Mesendoderm (in vitro differentiated cells): ENCODE measurements around the gene PLK5.

Experiments used
- DNase-seq: peaks from one replicate; pipeline ENCODE4 v3.0.0; 2013
- H2AK5ac ChIP-seq: 2 replicates; pipeline ENCODE4 v1.6.1; 2013; ENCODE audit warnings: low read length, inconsistent platforms
- H2BK120ac ChIP-seq: 2 replicates; pipeline ENCODE4 v1.6.1; 2013; ENCODE audit warnings: low read depth, mild to moderate bottlenecking, low read length, moderate library complexity, mixed read lengths
- H2BK15ac ChIP-seq: replicated peaks from 2 replicates; pipeline ENCODE4 v1.6.1; 2013; ENCODE audit warnings: low read depth, mild to moderate bottlenecking, moderate library complexity
- H2BK5ac ChIP-seq: 2 replicates; pipeline ENCODE4 v1.6.1; 2013; ENCODE audit warnings: low read length, inconsistent platforms
- H3K18ac ChIP-seq: 2 replicates; pipeline ENCODE4 v1.6.1; 2013; ENCODE audit warnings: mild to moderate bottlenecking, low read length, mixed read lengths
- H3K23ac ChIP-seq: one replicate; pipeline ENCODE4 v1.6.1; 2013; ENCODE audit warnings: low read length
- H3K27ac ChIP-seq: 2 replicates; pipeline ENCODE4 v1.5.1; 2013; ENCODE audit warnings: low read depth, mild to moderate bottlenecking, inconsistent platforms, low read length, moderate library complexity
- H3K27me3 ChIP-seq: 2 replicates; pipeline ENCODE4 v1.6.1; 2013; ENCODE audit warnings: low read length, control low read depth, mild to moderate bottlenecking, inconsistent platforms; ENCODE audit not compliant: insufficient read depth, poor library complexity
- H3K36me3 ChIP-seq: 2 replicates; pipeline ENCODE4 v1.6.1; 2013; ENCODE audit warnings: low read length, inconsistent platforms; ENCODE audit not compliant: control insufficient read depth, insufficient read depth
- H3K4ac ChIP-seq: one replicate; pipeline ENCODE4 v1.6.1; 2013; ENCODE audit warnings: low read depth, mild to moderate bottlenecking, low read length, moderate library complexity
- H3K4me1 ChIP-seq: 2 replicates; pipeline ENCODE4 v1.6.1; 2013; ENCODE audit warnings: low read depth, low read length, inconsistent platforms; ENCODE audit not compliant: control insufficient read depth
- H3K4me2 ChIP-seq: 2 replicates; pipeline ENCODE4 v1.6.1; 2013; ENCODE audit warnings: low read length
- H3K4me3 ChIP-seq: 2 replicates; pipeline ENCODE4 v1.5.1; 2013; ENCODE audit warnings: mild to moderate bottlenecking, low read length
- H3K56ac ChIP-seq: one replicate; pipeline ENCODE4 v1.6.1; 2013; ENCODE audit warnings: low read length
- H3K79me1 ChIP-seq: 2 replicates; pipeline ENCODE4 v1.6.1; 2013; ENCODE audit warnings: low read length, inconsistent platforms
- H3K79me2 ChIP-seq: 2 replicates; pipeline ENCODE4 v1.6.1; 2013; ENCODE audit warnings: mild to moderate bottlenecking, low read length; ENCODE audit not compliant: control insufficient read depth, insufficient read depth
- H3K9ac ChIP-seq: 2 replicates; pipeline ENCODE4 v1.6.1; 2013; ENCODE audit warnings: low read length, inconsistent platforms
- H4K5ac ChIP-seq: one replicate; pipeline ENCODE4 v1.6.1; 2013; ENCODE audit warnings: low read length
- H4K8ac ChIP-seq: one replicate; pipeline ENCODE4 v1.6.1; 2013; ENCODE audit warnings: low read depth, mild to moderate bottlenecking, control low read depth, low read length, moderate library complexity
- WGBS: extraction: QIAGEN DNeasy Blood & Tissue Kit; methylation state at CpG from one replicate; pipeline ENCODE4 v1.1.7; 2013; ENCODE audit warnings: low lambda C conversion rate, missing lambda C conversion rate; ENCODE audit not compliant: insufficient coverage; ENCODE audit errors: extremely low coverage; 5-methylcytosine and 5-hydroxymethylcytosine counted together

PLK5 gene

DNA sequence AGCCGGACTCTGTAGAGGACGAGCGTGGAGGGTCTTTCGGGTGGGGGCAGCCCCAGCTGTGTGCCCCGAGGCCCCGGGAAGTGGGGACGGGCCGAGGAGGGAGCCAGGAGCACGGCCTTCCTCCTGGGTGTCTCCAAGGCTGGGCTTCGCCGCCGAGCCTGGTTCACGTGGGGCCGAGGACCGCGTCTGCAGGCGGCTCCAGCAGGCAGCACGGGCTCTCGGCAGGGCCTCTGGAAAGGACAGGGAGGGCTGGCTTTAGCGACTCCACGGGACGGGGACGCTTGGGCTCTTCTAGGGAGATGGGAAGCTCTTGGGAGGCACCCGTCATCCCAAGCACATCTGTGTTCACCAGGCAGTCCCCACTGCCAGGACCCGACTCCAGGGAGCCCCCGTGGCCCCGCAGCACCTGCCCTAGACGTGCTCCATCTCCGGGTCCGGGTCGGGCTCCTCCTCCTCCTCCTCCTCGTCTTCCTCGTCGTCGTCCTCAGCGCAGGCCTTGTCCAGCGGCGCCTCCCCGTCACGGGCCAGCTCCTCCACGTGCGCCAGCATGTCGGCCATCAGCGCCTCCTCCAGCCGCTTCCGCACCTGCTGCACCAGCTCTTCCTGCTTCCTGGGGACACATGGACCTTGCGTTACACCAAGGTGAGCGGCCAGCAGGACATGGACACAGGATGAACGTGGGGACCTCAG lies 54.2 kb downstream of the PLK5 start:
- no peak overlapping the region for H2BK5ac ChIP-seq
- no peak for DNase-seq
- H2AK5ac ChIP-seq: no peak overlapping the region
- H3K9ac ChIP-seq: no peak overlapping the region
- no peak overlapping the region for H3K27ac ChIP-seq
- no peak overlapping the region for H3K18ac ChIP-seq
- no peak overlapping the region for H4K5ac ChIP-seq
- H3K79me1 ChIP-seq: no peaks in the 10 kb centered on the region
- H3K4me2 ChIP-seq: no peak overlapping the region
- no peak overlapping the region for H3K56ac ChIP-seq
- WGBS: no CpG with 5 or more reads among the region's 49 CpGs
- H3K36me3 ChIP-seq: peaks cover 7% of the 10 kb centered on the region
- H3K79me2 ChIP-seq: no peaks in the 10 kb centered on the region
- H2BK120ac ChIP-seq: no peak overlapping the region
- H3K4me1 ChIP-seq: no peaks in the 10 kb centered on the region
- no peak overlapping the region for H3K4ac ChIP-seq
- H3K27me3 ChIP-seq: no peaks in the 10 kb centered on the region
- no peak overlapping the region for H2BK15ac ChIP-seq
- no peak overlapping the region for H3K23ac ChIP-seq
- no peak overlapping the region for H4K8ac ChIP-seq
- no peak overlapping the region for H3K4me3 ChIP-seq

DNA sequence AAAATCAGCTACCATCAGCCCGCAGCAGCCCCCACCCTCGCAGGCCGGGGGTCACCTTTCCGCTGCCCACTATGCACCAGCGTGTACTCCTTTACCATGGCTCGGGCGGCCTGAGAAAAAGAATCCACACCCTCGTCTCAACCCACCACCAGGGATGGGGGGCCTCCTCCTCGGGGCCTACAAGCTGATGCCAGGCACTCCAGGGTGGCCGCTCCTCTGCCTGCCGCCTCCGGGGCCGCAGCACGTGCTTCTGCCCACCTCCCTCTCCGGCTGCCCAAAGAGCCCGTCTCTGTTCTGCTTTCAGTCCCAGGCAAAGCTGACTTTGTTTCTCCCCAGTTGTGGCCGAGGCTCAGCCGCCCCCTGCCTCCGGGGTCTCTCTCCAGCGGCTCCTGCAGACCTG lies 55.3 kb downstream of the PLK5 start:
- H3K4me3 ChIP-seq: no peak overlapping the region
- no peak overlapping the region for H2BK5ac ChIP-seq
- H3K18ac ChIP-seq: no peak overlapping the region
- no peak for DNase-seq
- no peak overlapping the region for H3K23ac ChIP-seq
- H3K79me2 ChIP-seq: no peaks in the 10 kb centered on the region
- H3K4ac ChIP-seq: no peak overlapping the region
- WGBS: no CpG with 5 or more reads among the region's 20 CpGs
- H2BK120ac ChIP-seq: no peak overlapping the region
- H3K9ac ChIP-seq: no peak overlapping the region
- no peaks in the 10 kb centered on the region for H3K27me3 ChIP-seq
- no peaks in the 10 kb centered on the region for H3K4me1 ChIP-seq
- no peak overlapping the region for H4K8ac ChIP-seq
- no peak overlapping the region for H3K4me2 ChIP-seq
- no peak overlapping the region for H2BK15ac ChIP-seq
- H4K5ac ChIP-seq: no peak overlapping the region
- peaks cover 7% of the 10 kb centered on the region for H3K36me3 ChIP-seq
- H3K56ac ChIP-seq: no peak overlapping the region
- H3K27ac ChIP-seq: no peak overlapping the region
- no peak overlapping the region for H2AK5ac ChIP-seq
- H3K79me1 ChIP-seq: no peaks in the 10 kb centered on the region

DNA sequence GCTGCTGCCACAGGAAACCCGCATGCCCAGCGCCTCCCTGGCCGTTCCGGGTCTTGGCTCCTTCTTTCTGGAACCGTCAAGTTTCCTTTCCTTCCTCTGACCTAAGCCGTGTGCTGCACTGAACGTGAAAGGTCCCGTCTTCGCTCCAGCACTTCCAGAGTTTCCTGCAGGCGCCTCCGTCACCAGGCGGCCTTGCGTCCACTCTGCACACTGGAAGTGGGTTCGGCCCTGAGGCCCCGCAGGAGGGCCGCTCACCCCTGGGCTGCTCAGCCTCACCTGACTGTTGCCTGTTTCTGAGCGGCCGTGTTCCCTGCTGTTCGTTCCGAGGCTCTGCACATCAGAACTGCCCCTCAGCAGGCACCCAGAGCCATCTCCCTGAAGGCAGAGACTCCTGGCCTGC lies 56.5 kb downstream of the PLK5 start:
- WGBS: no CpG with 5 or more reads among the region's 20 CpGs
- H3K27ac ChIP-seq: no peak overlapping the region

DNA sequence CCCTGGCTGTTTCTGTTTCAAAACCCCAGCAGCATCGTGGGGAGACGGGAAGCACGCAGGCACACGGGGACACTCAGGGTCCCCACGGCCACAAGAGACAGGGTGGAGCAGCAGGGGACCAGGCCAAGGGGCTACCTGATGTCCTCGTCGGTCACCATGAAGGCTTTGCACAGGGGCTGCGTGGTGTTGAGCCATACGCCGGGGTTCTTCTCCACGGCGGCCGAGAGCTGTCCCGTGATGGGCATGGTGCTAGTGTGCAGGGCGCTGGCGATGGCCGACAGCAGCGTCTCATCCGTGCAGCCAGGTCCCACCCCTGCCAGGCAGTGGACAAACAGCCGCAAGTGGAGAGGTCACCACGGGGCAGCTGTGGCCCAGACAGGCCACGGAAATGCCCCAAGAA lies 57.1 kb downstream of the PLK5 start:
- no peak overlapping the region for H3K9ac ChIP-seq

More for the DNA sequence above, 56.5 kb downstream of the PLK5 start:
- Histone ChIP-seq H4K8ac (no peak overlapping the region), H2BK5ac (no peak overlapping the region), H3K23ac (no peak overlapping the region), H3K18ac (no peak overlapping the region), H2AK5ac (no peak overlapping the region), H2BK15ac (no peak overlapping the region), H3K27me3 (no peaks in the 10 kb centered on the region), H3K36me3 (peaks cover 7% of the 10 kb centered on the region), H3K9ac (no peak overlapping the region), H3K4me3 (no peak overlapping the region), H3K56ac (no peak overlapping the region), H3K4me1 (no peaks in the 10 kb centered on the region), H2BK120ac (no peak overlapping the region), H3K79me1 (no peaks in the 10 kb centered on the region), H4K5ac (no peak overlapping the region), H3K4ac (no peak overlapping the region), H3K79me2 (no peaks in the 10 kb centered on the region), H3K4me2 (no peak overlapping the region)
- no peak for DNase-seq

DNA sequence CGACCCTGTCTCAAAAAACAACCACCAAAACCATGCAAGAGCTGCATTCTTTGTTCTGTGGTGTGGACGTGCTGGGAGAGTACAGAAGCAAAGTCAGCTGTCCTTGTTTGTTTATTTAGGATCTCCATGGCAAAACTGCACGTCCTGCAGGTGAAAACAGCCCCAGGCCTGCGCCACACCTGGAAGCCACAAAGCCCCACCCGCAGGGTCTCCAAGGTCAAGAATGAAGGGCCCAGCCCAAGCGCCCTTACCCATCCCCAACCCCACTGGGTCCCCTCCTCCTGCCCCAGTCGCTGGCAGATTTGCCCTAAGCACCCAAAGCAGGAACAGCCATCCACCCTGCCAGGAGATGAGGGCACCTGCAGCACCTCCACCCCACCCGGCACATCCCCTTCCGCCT lies 58.3 kb downstream of the PLK5 start:
- H2BK15ac ChIP-seq: no peak overlapping the region
- no peak overlapping the region for H3K27ac ChIP-seq
- H3K23ac ChIP-seq: no peak overlapping the region
- H3K79me1 ChIP-seq: peaks cover 5% of the 10 kb centered on the region
- H3K4me2 ChIP-seq: no peak overlapping the region
- H2BK120ac ChIP-seq: no peak overlapping the region
- H4K8ac ChIP-seq: no peak overlapping the region
- no peak overlapping the region for H3K56ac ChIP-seq
- H3K79me2 ChIP-seq: peaks cover 5% of the 10 kb centered on the region
- H3K36me3 ChIP-seq: peaks cover 7% of the 10 kb centered on the region
- no peak overlapping the region for H4K5ac ChIP-seq
- no peaks in the 10 kb centered on the region for H3K4me1 ChIP-seq
- no peaks in the 10 kb centered on the region for H3K27me3 ChIP-seq
- no peak overlapping the region for H3K9ac ChIP-seq
- no peak overlapping the region for H2AK5ac ChIP-seq
- no peak overlapping the region for H3K18ac ChIP-seq
- no peak overlapping the region for H2BK5ac ChIP-seq
- no peak for DNase-seq
- H3K4ac ChIP-seq: no peak overlapping the region
- WGBS: no CpG with 5 or more reads among the region's 9 CpGs
- H3K4me3 ChIP-seq: no peak overlapping the region

More for the DNA sequence above, 57.1 kb downstream of the PLK5 start:
- H3K4me1 ChIP-seq: no peaks in the 10 kb centered on the region
- H3K4me3 ChIP-seq: no peak overlapping the region
- no peak overlapping the region for H3K4me2 ChIP-seq
- WGBS: no CpG with 5 or more reads among the region's 22 CpGs
- no peak overlapping the region for H2BK120ac ChIP-seq
- no peak overlapping the region for H4K8ac ChIP-seq
- no peak overlapping the region for H2AK5ac ChIP-seq
- H3K18ac ChIP-seq: no peak overlapping the region
- H2BK15ac ChIP-seq: no peak overlapping the region
- no peaks in the 10 kb centered on the region for H3K27me3 ChIP-seq
- no peak overlapping the region for H3K4ac ChIP-seq
- no peak overlapping the region for H4K5ac ChIP-seq
- no peak overlapping the region for H3K23ac ChIP-seq
- H3K79me1 ChIP-seq: peaks cover 2% of the 10 kb centered on the region
- no peak overlapping the region for H2BK5ac ChIP-seq
- peaks cover 2% of the 10 kb centered on the region for H3K79me2 ChIP-seq
- H3K27ac ChIP-seq: no peak overlapping the region
- DNase-seq: no peak
- no peak overlapping the region for H3K56ac ChIP-seq
- H3K36me3 ChIP-seq: peaks cover 7% of the 10 kb centered on the region
